ENCODE data around the gene DCLK1.

DNA sequence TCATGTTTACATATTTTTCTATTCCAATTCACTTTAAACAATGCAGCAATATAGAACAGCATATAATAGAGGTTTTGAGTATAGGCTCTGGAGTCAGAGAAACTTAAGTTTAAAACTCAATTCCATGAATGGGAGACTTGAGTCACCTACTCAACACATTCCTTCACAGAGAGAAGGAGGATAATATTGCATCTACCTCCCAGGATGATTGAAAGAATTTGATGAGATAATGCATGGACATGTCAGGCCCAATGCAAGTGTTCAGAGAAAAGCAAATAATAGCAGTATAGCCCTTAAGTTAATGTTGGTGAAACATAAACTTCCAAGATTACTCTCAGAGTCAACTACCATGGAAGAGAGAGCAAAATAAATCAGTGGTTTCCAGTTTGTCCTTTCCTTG, 170.2 kb downstream of the DCLK1 start:
- no peak for TF ChIP-seq POLR2A (IDR thresholded peaks at IDR 0.05)
- TF ChIP-seq, protein P1, sequence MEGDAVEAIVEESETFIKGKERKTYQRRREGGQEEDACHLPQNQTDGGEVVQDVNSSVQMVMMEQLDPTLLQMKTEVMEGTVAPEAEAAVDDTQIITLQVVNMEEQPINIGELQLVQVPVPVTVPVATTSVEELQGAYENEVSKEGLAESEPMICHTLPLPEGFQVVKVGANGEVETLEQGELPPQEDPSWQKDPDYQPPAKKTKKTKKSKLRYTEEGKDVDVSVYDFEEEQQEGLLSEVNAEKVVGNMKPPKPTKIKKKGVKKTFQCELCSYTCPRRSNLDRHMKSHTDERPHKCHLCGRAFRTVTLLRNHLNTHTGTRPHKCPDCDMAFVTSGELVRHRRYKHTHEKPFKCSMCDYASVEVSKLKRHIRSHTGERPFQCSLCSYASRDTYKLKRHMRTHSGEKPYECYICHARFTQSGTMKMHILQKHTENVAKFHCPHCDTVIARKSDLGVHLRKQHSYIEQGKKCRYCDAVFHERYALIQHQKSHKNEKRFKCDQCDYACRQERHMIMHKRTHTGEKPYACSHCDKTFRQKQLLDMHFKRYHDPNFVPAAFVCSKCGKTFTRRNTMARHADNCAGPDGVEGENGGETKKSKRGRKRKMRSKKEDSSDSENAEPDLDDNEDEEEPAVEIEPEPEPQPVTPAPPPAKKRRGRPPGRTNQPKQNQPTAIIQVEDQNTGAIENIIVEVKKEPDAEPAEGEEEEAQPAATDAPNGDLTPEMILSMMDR (IDR thresholded peaks at IDR 0.05 in 4 of 5, conservative IDR thresholded peaks at IDR 0.05 in 1 of 5), result no peak

All from gastrocnemius medialis (tissue), 4 donors.